NCI-H2196 treated with DMSO at 0.1 percent for 48 hours (cell line): ENCODE results near the gene ABCC1.

Experiments
- DNase-seq: peaks from one replicate; lab custom pipeline; 2025; ENCODE audit not compliant: unreplicated experiment; lab: John Stamatoyannopoulos, UW

Gene ABCC1

DNA sequence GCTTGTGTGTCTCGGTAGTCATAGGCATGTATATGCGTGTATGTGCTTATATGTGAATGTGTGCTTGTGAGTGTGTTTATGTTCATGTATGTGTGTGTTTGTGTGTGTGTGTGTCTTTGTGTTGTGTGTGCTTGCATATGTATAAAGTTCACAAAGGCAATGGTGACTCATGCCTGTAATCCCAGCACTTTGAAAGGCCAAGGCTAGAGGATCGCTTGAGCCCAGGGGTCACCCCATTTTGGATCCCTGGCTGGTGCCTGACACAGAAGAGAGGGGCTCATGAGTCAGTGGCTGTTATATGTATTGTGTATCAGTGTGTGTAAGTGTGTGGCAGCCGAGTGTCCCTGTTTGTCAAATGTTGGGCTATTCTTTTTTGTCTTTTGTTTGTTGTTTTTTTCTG is 69.3 kb downstream of the ABCC1 start:
- no peak for DNase-seq

- DNase-seq = no peak
Measured at GRCh38 chr16:16019488-16019887, 70.1 kb downstream of the ABCC1 start.

GRCh38 chr16:16020291-16020690 is 70.9 kb downstream of the ABCC1 start:
- no peak for DNase-seq

DNA sequence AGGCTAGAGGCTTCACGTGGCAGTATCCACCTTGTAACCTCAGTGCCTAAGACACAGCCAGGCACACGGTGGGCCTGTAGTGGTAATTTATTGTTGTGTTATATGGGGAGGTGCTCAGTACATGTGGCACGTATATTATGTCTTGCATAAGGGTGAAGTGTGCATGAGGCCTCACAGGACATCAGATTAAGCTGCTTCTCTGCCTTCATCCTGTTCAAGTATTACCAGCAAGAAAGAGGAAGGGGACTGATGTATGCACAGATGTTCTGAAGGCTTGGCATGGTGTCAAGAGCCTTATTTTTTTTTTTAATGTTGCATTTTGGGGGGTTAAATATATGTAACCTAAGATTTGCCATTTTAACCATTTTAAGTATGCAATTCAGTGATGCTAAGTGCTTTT is 71.6 kb downstream of the ABCC1 start:
- DNase-seq = no peak

DNA sequence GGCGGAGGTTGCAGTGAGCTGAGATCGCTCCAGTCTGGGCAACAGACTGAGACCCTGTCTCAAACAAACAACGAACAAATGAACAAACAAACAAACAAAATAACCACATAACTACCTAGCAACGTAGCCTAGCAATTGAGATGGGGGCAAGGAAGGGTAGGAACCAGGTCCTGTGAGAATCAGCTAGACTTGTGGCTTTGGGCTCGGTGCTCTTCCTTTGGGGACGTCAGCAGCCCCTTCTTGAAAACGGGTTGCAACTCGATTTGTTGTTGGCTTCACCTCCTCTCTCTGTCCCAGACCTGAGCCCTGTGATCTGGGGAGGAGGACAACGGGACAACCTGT is 72.2 kb downstream of the ABCC1 start:
- no peak for DNase-seq

DNA sequence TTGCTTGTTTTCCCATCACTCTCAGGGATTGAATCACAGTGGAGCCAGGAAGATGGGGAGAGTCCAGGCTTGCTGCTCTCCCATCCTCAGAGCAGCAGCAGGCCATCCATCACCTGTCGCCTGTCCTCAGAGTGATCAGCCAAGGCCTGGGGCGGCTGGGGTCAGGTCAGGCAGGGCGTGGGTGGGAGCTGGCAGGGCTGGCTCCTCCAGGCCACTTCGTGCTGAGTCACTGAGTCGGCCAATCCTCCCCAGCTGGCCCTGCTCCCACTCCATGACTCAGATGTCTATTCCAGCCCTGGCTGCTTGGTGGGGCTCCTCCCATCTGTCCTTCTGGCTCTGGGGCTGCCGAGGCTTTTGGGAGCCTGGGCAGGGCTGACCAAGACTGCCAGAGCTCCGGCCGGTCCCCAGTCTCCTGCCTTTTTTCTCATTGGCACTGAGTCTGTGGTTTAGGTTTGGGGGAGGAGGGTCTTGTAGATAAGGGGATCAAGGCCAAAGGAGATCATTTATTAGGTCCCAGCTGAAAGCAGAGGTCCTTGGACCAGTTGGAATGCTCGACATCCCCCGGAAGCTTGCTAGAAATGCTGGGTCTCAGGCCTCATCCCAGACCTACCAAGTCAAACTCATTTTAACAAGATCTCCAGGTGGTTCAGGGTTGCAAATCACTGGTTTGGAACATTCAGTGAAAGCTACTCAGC is 72.7 kb downstream of the ABCC1 start:
- DNase-seq = peak; percentile 68

- DNase-seq = no peak
Measured at GRCh38 chr16:16022683-16023064, 73.3 kb downstream of the ABCC1 start.

- no peak for DNase-seq
Measured at GRCh38 chr16:16025214-16025968, 76.0 kb downstream of the ABCC1 start.

GRCh38 chr16:16027728-16028310 is 78.4 kb downstream of the ABCC1 start:
- DNase-seq = no peak

DNA sequence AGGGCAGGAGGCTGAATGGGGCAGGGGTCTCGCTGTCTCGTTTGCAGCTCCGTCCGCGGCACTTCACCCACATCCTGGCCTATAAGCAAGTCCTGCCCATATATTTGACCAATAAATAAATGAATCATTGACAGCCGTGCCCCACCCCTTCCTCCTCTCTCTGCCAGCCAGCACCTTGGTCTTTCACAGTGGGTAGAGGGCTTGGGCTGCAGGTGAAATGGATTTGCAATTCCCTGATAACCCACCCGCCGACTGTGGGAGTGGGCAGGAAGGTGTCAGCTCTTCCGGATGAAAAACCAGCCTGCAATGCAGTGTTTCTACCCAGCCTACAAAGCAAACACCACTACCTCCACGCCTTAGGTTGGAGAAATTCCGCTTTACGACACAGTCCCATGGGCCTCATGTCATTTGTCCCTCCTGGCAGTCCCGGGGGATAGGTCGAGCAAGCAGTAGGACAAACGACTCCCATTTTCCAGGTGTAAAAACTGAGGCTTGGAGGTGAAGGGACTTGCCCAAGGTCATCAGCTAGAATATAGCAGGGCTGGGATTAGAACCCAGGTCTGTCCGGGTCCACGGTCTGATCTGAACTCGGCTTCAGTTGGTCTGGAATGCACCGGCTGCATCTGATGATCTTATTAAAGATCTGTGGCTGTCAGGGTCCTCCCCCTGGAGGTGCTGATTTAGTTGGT is 79.0 kb downstream of the ABCC1 start:
- no peak for DNase-seq

GRCh38 chr16:16029431-16030011 is 80.1 kb downstream of the ABCC1 start:
- no peak for DNase-seq

- no peak for DNase-seq
Measured at GRCh38 chr16:16030449-16030848, 81.0 kb downstream of the ABCC1 start.

GRCh38 chr16:16031401-16031800 is 82.0 kb downstream of the ABCC1 start:
- DNase-seq = no peak

- no peak for DNase-seq
Measured at GRCh38 chr16:16032271-16032979, 83.0 kb downstream of the ABCC1 start.

DNA sequence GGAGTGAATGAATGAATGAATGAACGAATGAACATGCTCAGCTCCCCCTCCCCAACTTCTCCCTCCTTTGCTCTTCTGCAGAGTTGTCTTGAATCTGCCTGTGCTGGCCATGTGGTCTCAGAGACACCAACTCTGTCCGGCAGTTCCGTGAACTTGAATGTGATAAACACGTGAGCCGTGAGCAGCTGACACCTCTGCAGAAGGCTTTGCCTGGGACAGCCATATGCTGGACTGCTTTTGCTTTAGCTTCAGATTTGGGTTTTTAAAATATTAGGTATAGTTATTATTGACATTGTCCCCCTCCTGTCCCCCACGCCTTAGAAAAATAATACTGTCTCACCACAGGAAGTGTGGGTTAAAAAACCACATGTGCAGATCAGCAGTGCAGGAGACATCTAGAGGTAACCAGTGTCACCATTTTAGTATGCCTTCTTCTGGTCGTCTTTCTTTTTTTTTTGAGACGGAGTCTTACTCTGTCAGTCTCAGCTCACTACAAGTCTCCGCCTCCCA is 83.8 kb downstream of the ABCC1 start:
- DNase-seq = no peak

GRCh38 chr16:16036359-16036792 is 87.0 kb downstream of the ABCC1 start:
- DNase-seq = no peak

DNA sequence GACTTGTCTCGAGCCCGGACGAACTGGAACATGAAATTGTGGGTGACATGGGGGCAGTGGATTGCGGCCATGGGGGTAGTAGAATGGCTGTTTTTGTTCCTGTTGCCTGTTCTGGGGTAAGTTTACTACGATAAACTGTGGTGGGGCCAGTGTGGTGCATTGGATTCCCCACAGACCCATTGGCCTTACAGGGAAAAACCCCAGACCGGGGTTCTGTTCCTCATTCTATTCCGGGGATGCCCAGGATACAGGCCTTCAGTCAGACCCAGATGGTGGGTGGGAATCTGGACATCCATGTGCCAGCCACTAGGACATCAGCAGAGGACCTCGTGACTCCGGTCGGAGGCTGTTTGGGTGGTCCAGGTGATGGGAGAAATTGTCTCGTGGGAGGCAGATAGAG is 88.1 kb downstream of the ABCC1 start:
- no peak for DNase-seq

- DNase-seq = no peak
Measured at GRCh38 chr16:16037970-16038369, 88.6 kb downstream of the ABCC1 start.

GRCh38 chr16:16038950-16039349 is 89.5 kb downstream of the ABCC1 start:
- no peak for DNase-seq

DNA sequence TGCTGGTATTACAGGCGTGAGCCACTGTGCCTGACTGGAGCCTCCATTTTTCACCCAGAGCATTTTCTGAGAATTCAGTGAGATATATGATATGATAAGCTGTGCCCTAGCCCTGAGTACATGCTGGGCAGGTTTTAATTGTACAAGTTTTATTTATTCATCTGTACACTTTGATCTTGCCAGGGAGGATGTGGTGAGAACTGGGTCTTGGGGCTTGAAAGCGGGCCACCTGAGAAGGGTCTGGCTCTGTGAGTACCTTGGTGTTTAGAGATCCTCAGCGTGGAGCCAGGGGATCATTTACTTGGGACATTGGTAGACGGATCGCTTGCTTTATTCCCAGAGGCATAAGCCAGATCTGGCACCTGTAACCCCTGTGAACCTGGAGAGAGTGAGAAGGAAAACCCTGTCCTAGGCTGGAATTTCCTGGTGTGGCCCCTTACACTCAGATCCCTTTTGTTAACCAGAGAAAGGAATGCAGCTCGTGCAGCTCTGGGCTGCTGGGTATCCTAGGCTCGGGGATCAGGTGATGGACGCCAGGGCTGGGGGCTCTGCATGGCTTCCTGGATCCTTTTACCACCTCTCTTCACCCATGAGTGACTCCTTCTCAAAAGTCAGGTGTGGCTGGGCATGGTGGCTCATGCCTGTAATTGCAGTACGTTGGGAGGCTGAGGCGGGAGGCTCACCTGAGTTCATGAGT is 91.9 kb downstream of the ABCC1 start:
- no peak for DNase-seq
